Erythroblast (primary cell): Measurements from ENCODE around the gene ZSCAN4.

Experiments used
- GATA1 ChIP-seq: IDR thresholded peaks from 2 replicates; pipeline ENCODE4 v1.6.1; 2011; ENCODE audit warnings: low read depth, mild to moderate bottlenecking, control low read depth, low read length, moderate library complexity
- POLR2A ChIP-seq: IDR thresholded peaks from 2 replicates; pipeline ENCODE4 v1.6.1; 2011; ENCODE audit warnings: mild to moderate bottlenecking, low read length

DNA sequence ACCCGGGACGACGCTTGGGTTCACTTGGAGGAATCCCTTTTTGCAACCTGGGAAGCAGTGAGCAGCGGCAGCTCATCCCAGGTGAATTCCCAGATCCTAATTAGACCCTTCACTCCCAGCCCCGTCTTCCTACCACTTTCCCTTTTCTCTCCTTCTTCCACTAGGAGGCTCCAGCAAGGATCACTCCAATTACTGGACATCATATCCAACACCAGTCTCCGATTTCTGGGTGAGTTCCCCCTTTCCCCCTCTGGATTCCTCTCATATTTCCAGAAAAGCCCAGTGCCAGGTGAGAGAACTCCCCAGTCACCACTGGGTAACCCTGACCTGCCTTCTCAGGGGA is 17.1 kb upstream of the ZSCAN4 start:
- TF ChIP-seq POLR2A (no peak), GATA1 (no peak)
